Measurements from ENCODE around the gene CYP1A2.

DNA sequence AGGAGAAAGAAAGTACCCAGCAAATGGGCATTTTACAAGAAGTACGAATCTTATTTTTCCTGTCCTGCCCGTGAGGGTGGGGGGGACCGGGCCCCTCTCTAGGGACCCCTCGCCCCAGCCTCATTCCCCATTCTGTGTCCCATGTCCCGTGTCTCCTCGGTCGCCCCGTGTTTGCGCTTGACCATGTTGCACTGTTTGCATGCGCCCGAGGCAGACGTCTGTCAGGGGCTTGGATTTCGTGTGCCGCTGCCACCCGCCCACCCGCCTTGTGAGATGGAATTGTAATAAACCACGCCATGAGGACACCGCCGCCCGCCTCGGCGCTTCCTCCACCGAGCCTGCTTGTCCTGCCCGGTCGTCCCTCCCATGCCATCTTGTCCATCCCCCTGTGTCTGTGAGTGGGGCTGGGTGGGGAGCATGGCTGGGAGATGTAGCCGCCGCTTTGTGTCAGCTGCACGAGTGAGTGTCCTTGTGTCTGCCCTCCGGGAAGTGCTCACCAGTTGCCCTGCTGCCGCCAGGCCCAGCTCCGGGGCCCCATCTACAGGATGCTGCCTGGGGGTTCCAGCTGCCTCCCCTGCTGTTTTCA is 54.3 kb downstream of the CYP1A2 start:
- TF ChIP-seq, protein P1, sequence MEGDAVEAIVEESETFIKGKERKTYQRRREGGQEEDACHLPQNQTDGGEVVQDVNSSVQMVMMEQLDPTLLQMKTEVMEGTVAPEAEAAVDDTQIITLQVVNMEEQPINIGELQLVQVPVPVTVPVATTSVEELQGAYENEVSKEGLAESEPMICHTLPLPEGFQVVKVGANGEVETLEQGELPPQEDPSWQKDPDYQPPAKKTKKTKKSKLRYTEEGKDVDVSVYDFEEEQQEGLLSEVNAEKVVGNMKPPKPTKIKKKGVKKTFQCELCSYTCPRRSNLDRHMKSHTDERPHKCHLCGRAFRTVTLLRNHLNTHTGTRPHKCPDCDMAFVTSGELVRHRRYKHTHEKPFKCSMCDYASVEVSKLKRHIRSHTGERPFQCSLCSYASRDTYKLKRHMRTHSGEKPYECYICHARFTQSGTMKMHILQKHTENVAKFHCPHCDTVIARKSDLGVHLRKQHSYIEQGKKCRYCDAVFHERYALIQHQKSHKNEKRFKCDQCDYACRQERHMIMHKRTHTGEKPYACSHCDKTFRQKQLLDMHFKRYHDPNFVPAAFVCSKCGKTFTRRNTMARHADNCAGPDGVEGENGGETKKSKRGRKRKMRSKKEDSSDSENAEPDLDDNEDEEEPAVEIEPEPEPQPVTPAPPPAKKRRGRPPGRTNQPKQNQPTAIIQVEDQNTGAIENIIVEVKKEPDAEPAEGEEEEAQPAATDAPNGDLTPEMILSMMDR (IDR thresholded peaks at IDR 0.05; ENCODE audit: low read length), result no peak
- TF ChIP-seq EZH2 (optimal IDR thresholded peaks at IDR 0.05; ENCODE audit: low read depth, low read length) (no peak), EZH2phosphoT487 (IDR thresholded peaks at IDR 0.05; ENCODE audit: low read length) (no peak)
